ENCODE data around the gene ABLIM3. TPM values are rescaled to one million over a fixed set of nuclear protein-coding genes. Genes with fewer than 3 reads are reported as not detected.

Gene ABLIM3
- total RNA-seq, 4 donors from 2014 or later: 4.2 to 6.5 (median 4.7) TPM

- no peaks in the 10 kb centered on the region for H3K9me3 ChIP-seq
- intact Hi-C loops (cut with DNase I; ENCODE audit: low total_unique reads) (no loop called here), in situ Hi-C loops (cut with MboI; ENCODE audit: low pct_ligation_motif_present in 1 of 4, low pct_unique_long_range_greater_than_20kb in 1 of 4, low sequenced_read_pairs in 3 of 4) (no loop called here)
- H3K4me1 ChIP-seq: no peaks in the 10 kb centered on the region
- WGBS, 2 donors (ENCODE audit: low coverage in 1 of 2): 68 to 69% methylated on average over 9 to 10 of the region's 10 CpGs
- no peak for DNase-seq
- no peaks in the 10 kb centered on the region for H3K36me3 ChIP-seq
- H3K27ac ChIP-seq: no peak overlapping the region
- H3K27me3 ChIP-seq: no peaks in the 10 kb centered on the region
- no peak overlapping the region for H3K4me3 ChIP-seq
- TF ChIP-seq, protein P1, sequence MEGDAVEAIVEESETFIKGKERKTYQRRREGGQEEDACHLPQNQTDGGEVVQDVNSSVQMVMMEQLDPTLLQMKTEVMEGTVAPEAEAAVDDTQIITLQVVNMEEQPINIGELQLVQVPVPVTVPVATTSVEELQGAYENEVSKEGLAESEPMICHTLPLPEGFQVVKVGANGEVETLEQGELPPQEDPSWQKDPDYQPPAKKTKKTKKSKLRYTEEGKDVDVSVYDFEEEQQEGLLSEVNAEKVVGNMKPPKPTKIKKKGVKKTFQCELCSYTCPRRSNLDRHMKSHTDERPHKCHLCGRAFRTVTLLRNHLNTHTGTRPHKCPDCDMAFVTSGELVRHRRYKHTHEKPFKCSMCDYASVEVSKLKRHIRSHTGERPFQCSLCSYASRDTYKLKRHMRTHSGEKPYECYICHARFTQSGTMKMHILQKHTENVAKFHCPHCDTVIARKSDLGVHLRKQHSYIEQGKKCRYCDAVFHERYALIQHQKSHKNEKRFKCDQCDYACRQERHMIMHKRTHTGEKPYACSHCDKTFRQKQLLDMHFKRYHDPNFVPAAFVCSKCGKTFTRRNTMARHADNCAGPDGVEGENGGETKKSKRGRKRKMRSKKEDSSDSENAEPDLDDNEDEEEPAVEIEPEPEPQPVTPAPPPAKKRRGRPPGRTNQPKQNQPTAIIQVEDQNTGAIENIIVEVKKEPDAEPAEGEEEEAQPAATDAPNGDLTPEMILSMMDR (IDR thresholded peaks at IDR 0.05): no peak
- TF ChIP-seq POLR2A (IDR thresholded peaks at IDR 0.05) (no peak), POLR2AphosphoS5 (IDR thresholded peaks at IDR 0.05) (no peak), EP300 (IDR thresholded peaks at IDR 0.05; ENCODE audit: low read depth) (no peak)
Observed at GRCh38 chr5:149294872-149295829, 153.9 kb downstream of the ABLIM3 start.

DNA sequence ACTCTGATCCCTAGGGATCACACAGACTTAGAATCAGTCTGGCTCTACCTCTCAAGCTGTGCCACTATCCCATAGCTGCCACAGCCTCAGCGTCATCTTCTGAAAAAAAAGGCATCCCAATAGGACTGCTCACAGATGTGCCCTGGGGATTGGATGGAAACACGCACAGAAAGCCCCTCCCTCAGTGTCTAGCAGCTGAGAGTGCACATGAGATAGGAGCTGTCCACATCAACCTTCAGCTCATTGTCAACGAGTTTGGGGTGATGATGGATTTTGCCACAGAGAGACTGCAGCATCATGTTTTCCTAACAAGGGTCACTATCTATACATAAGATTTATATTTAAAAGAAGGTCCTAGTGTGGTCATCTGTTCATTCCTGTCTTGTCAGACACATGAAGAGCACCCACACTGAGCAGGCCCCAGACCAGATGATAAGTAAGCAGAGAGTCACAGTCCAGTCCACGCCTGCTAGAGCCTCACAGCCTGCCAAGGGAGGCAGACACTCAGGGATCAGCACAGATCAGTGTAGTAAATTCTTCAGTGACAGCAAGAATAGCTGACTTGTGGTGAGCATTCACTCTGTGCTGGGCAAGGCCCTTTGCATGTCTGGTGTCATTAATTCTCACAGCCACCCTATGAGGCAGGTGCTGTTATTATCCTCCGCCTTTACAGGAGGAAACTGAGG, 156.2 kb downstream of the ABLIM3 start:
- in situ Hi-C loops (cut with MboI; ENCODE audit: low pct_ligation_motif_present in 1 of 4, low pct_unique_long_range_greater_than_20kb in 1 of 4, low sequenced_read_pairs in 3 of 4): no loop called here
- no peak for DNase-seq

GRCh38 chr5:149298163-149298562, 156.9 kb downstream of the ABLIM3 start:
- Histone ChIP-seq H3K9me3 (no peaks in the 10 kb centered on the region), H3K4me3 (no peak overlapping the region), H3K27ac (peak overlapping the region in 1 of 4 donors; percentile 3), H3K36me3 (no peaks in the 10 kb centered on the region), H3K4me1 (no peaks in the 10 kb centered on the region), H3K27me3 (no peaks in the 10 kb centered on the region)
- in situ Hi-C loops (cut with MboI; ENCODE audit: low pct_ligation_motif_present in 1 of 4, low pct_unique_long_range_greater_than_20kb in 1 of 4, low sequenced_read_pairs in 3 of 4) (no loop called here), intact Hi-C loops (cut with DNase I; ENCODE audit: low total_unique reads) (no loop called here)
- 33 to 36% methylated on average over 1 of the region's 1 CpG for WGBS, 2 donors (ENCODE audit: low coverage in 1 of 2)
- DNase-seq: no peak
- TF ChIP-seq, protein P1 (IDR thresholded peaks at IDR 0.05): no peak
- TF ChIP-seq POLR2AphosphoS5 (IDR thresholded peaks at IDR 0.05) (no peak), EP300 (IDR thresholded peaks at IDR 0.05; ENCODE audit: low read depth) (no peak), POLR2A (IDR thresholded peaks at IDR 0.05) (no peak)

More for the DNA sequence above, 156.2 kb downstream of the ABLIM3 start:
- 76% methylated on average over 5 of the region's 5 CpGs; no CpG with 5 or more reads in 1 of the 2 donors for WGBS, 2 donors (ENCODE audit: low coverage in 1 of 2)
- Histone ChIP-seq H3K27me3 (no peaks in the 10 kb centered on the region), H3K36me3 (no peaks in the 10 kb centered on the region), H3K27ac (no peak overlapping the region), H3K4me3 (no peak overlapping the region), H3K4me1 (no peaks in the 10 kb centered on the region), H3K9me3 (no peaks in the 10 kb centered on the region)
- intact Hi-C loops (cut with DNase I; ENCODE audit: low total_unique reads): no loop called here
- TF ChIP-seq, protein P1 (IDR thresholded peaks at IDR 0.05): no peak
- TF ChIP-seq EP300 (IDR thresholded peaks at IDR 0.05; ENCODE audit: low read depth): no peak
- no peak for TF ChIP-seq POLR2AphosphoS5 (IDR thresholded peaks at IDR 0.05)
- TF ChIP-seq POLR2A (IDR thresholded peaks at IDR 0.05): no peak

GRCh38 chr5:149298842-149299404, 157.6 kb downstream of the ABLIM3 start:
- Histone ChIP-seq H3K4me1 (no peaks in the 10 kb centered on the region), H3K27me3 (no peaks in the 10 kb centered on the region), H3K9me3 (no peaks in the 10 kb centered on the region), H3K36me3 (no peaks in the 10 kb centered on the region), H3K27ac (peak overlapping the region in 1 of 4 donors; percentile 3), H3K4me3 (no peak overlapping the region)
- WGBS, 2 donors (ENCODE audit: low coverage in 1 of 2): 28 to 60% methylated on average over 2 to 10 of the region's 11 CpGs
- DNase-seq: no peak
- no peak for TF ChIP-seq POLR2A (IDR thresholded peaks at IDR 0.05)
- TF ChIP-seq, protein P1 (IDR thresholded peaks at IDR 0.05): no peak
- TF ChIP-seq EP300 (IDR thresholded peaks at IDR 0.05; ENCODE audit: low read depth): no peak
- TF ChIP-seq POLR2AphosphoS5 (IDR thresholded peaks at IDR 0.05): no peak
- intact Hi-C loops (cut with DNase I; ENCODE audit: low total_unique reads): no loop called here
- in situ Hi-C loops (cut with MboI; ENCODE audit: low pct_ligation_motif_present in 1 of 4, low pct_unique_long_range_greater_than_20kb in 1 of 4, low sequenced_read_pairs in 3 of 4): no loop called here

Data from transverse colon (tissue), 4 donors.